Stimulated activated CD4-positive, alpha-beta T cell treated with anti-CD3 and anti-CD28 coated beads, TNF-alpha, amount 100 ng/mL, for 1 hour (primary cell): ENCODE results near the gene GRB10.

Experiments used
- DNase-seq, 3 donors: peaks; one replicate each; pipeline ENCODE4 v3.0.0-alpha.2; 2020; ENCODE audit warnings: low read depth in 3 of 3, low spot score in 1 of 3

GRB10 gene

GRCh38 chr7:50657341-50657873, 125.3 kb downstream of the GRB10 start:
- no peak for DNase-seq

DNA sequence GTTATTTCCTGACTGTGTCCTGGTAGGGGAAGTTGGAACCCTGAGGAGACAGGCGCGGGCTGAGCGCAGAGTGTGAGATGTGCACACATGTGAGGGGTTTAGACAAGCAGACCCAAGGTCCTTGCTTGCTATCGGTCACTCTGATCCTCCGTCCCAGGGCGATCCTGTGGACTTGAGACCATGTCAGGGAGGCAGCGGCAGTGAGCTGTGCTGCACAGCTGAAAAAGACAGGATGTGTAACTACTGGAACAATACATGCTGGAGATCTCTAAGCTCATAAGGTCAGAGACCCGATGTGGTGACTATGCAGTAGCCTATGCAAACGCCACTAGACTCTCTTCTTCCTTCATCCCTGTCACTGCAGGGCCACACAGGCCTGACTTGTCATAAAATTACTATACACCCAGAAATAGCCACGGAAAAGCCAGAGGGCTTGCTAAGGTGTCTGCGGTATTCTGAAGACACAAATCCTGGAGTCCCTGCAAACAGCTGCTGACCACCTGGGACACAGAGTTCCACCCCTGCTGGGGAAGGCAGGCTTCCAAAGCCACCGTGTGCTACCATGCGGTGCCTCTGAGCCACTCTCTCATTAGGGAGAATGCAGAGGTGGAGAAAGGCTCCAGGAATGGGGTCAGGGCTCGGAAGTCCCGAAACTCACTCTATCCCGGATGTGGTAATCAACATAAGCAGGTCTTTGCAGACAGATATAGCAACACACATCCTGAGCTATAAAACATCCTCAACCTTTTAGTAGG, 126.4 kb downstream of the GRB10 start:
- no peak for DNase-seq

GRCh38 chr7:50655490-50655889, 127.2 kb downstream of the GRB10 start:
- no peak for DNase-seq

GRCh38 chr7:50655020-50655419, 127.7 kb downstream of the GRB10 start:
- no peak for DNase-seq

DNA sequence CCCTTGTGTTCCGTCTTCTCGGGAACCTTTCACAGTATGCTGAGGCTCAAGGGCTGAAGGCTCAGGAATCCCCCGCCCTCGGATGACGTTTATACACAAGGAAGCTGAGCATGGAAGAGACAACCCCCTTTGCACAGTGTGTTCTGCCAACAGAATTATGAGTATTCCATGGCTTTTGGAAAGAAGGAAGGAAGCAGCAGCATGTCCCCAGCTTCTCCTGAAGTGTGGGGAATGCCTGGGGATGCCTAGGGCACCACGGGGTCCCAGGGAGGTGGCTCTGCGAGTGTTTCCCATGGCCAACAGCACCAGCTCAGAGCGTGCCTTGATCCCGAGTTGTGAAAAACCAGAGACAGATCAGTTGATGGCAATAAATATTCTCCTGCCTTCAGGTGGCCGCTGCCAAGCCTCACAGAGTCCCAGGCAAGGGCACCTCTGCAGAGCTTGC, 128.7 kb downstream of the GRB10 start:
- no peak for DNase-seq

- DNase-seq = no peak
Measured at GRCh38 chr7:50653126-50653864, 129.4 kb downstream of the GRB10 start.

DNA sequence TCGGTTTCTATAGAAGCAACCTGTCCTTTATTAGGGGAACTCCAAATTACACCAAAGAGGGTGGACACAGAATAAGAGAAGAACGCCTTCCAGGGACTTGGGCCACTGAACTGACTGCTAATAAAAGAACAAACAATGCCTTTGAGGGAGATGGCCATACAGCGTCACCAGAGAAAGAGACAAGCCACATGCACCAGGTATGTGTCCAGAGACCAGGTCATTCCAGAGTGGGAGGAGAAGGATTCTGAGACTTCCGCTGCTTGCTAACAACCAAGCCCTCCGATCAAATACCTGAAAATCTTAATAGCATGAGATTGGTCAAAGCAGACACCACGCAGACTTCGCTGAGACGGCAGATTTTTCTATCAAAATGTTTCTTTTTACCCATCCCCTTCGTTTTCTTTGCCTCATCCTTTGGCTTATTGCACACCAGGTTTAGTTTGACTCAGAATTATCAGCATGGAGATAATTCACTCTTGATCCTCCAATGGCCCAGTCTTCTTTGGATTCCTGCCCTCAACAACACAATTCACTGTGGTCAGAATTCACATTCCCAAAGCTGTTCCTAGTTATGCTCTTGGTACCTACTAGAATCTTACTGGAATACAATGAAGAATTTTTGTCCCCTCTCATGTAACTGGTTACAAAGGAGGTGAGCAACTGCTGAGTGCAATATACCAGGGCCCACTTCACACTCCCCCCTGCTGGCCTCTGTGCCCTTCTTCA, 130.1 kb downstream of the GRB10 start:
- no peak for DNase-seq

- DNase-seq = no peak
Measured at GRCh38 chr7:50651271-50651989, 131.3 kb downstream of the GRB10 start.

DNA sequence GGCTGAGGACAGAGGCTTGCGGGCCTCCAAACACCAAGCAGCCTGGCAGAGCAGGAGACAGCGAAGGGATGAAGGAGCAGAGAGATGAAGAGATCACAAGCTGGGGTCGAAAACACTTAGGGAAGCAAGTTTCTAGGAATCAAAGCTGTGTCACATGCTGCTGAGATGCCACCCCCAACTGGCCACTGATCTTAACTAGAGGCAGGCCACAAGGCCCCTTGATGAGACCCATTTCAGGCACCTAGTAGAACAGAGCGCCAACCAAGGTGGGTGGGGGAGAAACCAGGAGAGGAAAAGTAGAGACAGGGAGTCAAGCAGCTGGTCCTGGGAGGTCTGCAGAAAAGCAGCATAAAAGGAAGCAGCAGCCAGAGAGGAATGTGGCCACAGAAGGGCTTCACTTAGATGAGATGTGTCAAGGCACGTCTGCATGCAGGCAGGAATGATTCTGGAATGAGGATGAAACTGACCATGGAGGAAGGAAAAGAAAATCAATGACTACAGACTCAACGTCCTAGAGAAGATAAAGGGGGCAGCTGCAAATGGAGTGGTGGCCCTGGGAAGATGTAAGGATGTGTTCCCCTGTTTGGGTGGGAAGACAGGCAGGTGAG, 132.5 kb downstream of the GRB10 start:
- no peak for DNase-seq

DNA sequence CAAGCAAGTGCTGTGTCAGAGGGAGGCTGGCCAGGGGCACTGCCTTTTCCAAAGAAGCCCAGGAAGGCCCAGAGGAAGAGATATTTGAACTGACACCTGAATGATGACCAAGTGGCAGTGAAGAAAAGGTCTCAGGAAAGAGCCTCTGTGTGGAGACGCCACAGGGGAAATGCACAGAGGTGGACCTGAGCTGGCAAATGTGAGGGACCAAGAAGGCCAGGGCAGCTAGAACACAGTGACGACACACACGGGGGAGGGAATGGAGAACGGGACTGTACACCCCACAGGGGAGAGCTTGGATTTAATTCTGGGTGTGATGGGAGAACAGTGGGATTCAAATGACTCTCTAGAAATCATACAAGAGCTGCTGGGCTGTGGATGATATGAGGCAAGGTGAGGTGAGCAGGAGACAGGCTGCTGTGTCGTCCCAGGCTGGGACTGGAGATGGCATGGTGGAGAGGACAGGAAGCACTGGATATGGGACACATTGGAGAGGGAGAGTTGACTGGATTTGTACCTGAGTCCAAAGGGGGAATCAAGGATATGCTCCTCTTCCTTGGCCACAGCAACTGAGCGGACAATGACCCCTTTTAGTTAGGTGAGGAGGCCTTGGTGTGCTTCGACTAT, 133.3 kb downstream of the GRB10 start:
- DNase-seq = no peak

GRCh38 chr7:50648570-50649169, 134.0 kb downstream of the GRB10 start:
- DNase-seq = no peak

DNA sequence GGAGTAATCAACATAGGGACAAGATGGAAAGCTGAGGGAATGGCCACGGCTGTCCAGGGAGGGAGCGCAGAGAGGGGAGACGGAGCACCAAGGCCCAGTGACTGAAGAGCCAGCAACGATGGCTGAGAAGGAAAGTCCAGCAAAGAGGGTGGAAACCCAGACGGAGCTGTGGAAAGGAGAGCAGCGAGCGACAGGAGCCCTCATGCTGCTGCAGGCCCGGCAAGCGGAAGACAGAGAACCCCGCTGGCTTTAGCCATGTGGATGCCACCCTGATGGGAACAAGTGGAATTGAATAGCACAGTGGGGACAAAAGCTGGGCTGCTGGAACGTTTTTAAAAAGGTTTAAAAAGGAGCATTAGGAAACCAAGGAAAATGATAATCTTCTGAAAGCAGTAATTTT, 134.6 kb downstream of the GRB10 start:
- DNase-seq = no peak

DNA sequence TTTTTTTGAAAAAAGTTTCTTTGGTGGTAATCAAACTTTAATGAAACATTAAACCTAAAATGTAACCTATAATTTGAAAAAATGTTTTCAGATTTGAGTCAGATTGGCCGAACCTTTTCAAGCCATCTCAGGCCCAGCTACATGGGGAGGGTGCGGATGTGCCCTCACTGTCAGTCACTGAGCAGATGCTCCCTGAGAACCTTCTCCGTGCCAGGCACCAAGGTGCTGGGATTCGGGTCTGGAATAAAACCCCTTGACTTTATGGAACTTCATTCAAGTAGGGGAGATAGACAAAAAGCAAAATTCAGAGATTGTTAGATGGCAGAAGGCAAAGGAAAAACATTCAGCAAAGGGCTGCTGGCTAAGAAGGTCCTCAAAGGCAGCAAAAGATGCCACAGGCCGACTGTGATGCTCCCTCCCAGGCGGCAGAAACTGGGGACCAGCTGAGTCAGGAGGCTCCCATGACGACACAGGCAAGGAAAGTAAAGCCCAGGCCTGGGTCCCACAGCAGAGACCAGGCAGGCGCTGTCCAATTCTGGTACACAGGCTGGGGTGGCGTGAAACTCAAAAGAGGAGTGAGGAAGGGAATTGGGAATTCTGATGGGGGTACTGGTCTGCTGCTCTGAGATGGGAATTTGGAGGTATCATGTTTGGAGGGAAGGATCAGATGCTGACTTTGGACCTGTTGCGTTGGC, 135.3 kb downstream of the GRB10 start:
- no peak for DNase-seq

DNA sequence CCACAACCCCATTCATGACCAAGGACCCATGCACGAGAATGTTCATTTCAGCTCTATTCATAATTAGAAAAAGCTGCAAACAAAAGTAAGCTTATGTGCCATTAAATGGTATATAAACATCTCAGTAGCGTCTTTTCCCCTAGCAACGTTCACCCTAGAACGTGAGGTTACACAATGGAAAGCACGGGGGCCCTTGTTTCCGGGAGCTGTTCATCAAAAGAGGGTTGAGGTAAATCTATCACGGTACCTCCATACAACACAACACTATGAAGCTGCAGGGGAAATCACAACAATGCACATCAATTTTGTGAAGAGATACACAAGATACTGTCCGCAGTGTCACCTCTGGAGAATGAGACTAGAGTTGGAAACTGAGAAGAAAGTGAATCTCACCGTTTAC, 136.6 kb downstream of the GRB10 start:
- DNase-seq = no peak

- no peak for DNase-seq
Measured at GRCh38 chr7:50645186-50645585, 137.5 kb downstream of the GRB10 start.

- no peak for DNase-seq
Measured at GRCh38 chr7:50644586-50644985, 138.1 kb downstream of the GRB10 start.

GRCh38 chr7:50644114-50644513, 138.6 kb downstream of the GRB10 start:
- no peak for DNase-seq

DNA sequence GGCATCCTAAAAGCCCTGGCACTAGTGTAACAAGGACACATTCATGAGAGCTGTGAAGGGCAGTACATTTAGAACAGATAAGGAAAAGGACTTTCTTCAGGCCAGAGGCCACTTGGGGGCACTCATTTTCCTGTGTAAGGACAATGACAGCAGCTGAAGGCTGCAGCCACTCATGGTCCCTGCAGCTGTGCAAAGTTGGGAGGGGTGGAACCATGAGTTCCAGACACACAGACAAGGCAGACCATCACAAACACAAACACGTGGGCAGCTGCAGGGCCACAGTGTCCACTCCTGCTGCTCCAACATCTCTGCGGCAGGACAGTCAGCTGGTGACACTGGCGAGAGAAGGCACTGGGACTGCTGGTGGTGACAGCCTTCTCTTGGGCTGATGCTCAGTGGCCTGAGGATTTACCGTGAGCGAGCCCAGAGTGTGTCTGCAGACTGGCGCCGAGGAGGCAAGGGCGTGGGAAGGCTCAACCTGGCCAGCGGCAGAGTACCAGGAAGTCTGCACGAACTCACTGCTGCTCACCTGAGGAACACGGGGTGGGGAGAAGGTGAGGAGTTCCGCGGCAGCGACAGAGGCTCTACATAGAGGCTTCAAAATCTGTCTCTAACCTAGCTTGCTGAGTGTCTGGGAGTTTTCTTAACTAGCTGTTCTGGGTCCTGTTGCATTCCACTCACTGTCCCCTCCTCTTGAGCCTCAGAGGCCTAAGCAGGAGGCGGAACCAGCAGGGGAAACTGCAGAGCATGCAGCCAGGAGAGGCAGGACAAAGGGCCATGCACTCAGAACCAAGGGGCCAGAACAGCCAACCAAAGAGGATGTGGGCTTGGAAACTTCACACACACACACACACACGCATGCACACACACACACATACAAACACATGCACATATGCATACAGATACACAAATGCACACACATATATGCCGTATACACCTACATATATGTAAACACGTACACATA, 141.0 kb downstream of the GRB10 start:
- DNase-seq = no peak
